HG02763 (cell line): ENCODE data around the gene CSN3.
"Not testable (repeated sequence)": the region's sequence is repeated elsewhere in the genome, so short reads cannot be mapped to it uniquely, and the experiment has no call there.

Experiments used
- ATAC-seq: cut with Tn5 transposase; IDR thresholded peaks from one replicate; pipeline ENCODE4 v1.9.1; 2021; ENCODE audit warnings: mild to moderate bottlenecking, moderate library complexity; ENCODE audit not compliant: unreplicated experiment

CSN3 gene

GRCh38 chr4:70242297-70242696 lies at the start of gene CSN3:
TSS of gene CSN3 (plus strand) at chr4:70242597. CDS start at chr4:70244820, 2,223 bp downstream.
- not testable (repeated sequence) for ATAC-seq

GRCh38 chr4:70192895-70193294 lies 49.5 kb upstream of the CSN3 start:
- no peak for ATAC-seq

GRCh38 chr4:70195425-70195824 lies 47.0 kb upstream of the CSN3 start, which contains the start of gene ODAM:
TSS of gene ODAM (plus strand) at chr4:70195725. CDS start at chr4:70196544, 819 bp downstream.
- ATAC-seq: no peak

- no peak for ATAC-seq
These were observed 45.5 kb upstream of the CSN3 start for GRCh38 chr4:70196857-70197256.

GRCh38 chr4:70197842-70198241 lies 44.6 kb upstream of the CSN3 start:
- ATAC-seq: no peak

- no peak for ATAC-seq
These were observed 38.8 kb upstream of the CSN3 start for GRCh38 chr4:70203601-70204000.

- not testable (repeated sequence) for ATAC-seq
These were observed 29.6 kb upstream of the CSN3 start for GRCh38 chr4:70212752-70213151.

GRCh38 chr4:70216109-70216508 lies 26.3 kb upstream of the CSN3 start:
- ATAC-seq: not testable (repeated sequence)

- not testable (repeated sequence) for ATAC-seq
These were observed 25.8 kb upstream of the CSN3 start for GRCh38 chr4:70216550-70216949.

- ATAC-seq: not testable (repeated sequence)
These were observed 21.0 kb upstream of the CSN3 start for GRCh38 chr4:70221389-70221788.

GRCh38 chr4:70221818-70222217 lies 20.6 kb upstream of the CSN3 start:
- ATAC-seq: not testable (repeated sequence)

- no peak for ATAC-seq
These were observed 16.6 kb upstream of the CSN3 start, which contains the start of gene FDCSP for GRCh38 chr4:70225824-70226223. TSS of gene FDCSP (plus strand) at chr4:70226124. CDS start at chr4:70231195, 5,071 bp downstream.

GRCh38 chr4:70236125-70236524 lies 6.3 kb upstream of the CSN3 start:
- no peak for ATAC-seq

- no peak for ATAC-seq
These were observed 3.1 kb upstream of the CSN3 start for GRCh38 chr4:70239131-70239883.

GRCh38 chr4:70239884-70240591 lies 2.4 kb upstream of the CSN3 start:
- ATAC-seq: no peak

GRCh38 chr4:70243091-70243490 lies 694 bp downstream of the CSN3 start:
- ATAC-seq: no peak

- no peak for ATAC-seq
These were observed 9.0 kb downstream of the CSN3 start for GRCh38 chr4:70251250-70251944.

- ATAC-seq: no peak
These were observed 9.5 kb downstream of the CSN3 start for GRCh38 chr4:70251945-70252277.

GRCh38 chr4:70269674-70270073 lies 27.3 kb downstream of the CSN3 start:
- no peak for ATAC-seq

- ATAC-seq: no peak
These were observed 34.7 kb downstream of the CSN3 start for GRCh38 chr4:70277121-70277520.

- ATAC-seq: no peak
These were observed 38.2 kb downstream of the CSN3 start for GRCh38 chr4:70280567-70280966.

GRCh38 chr4:70288651-70289050 lies 46.3 kb downstream of the CSN3 start:
- ATAC-seq: no peak
